KOPT-K1 (cell line): ENCODE results near the gene DOP1A.

Experiments used
- H3K27ac ChIP-seq: fragments of 200-600 bp; sonication (generic); 2 replicates; pipeline ENCODE4 v1.5.1; 2016; ENCODE audit warnings: antibody characterized with exemption, mild to moderate bottlenecking, low read depth, low read length; ENCODE audit not compliant: poor library complexity, severe bottlenecking
- H3K36me3 ChIP-seq: fragments of 200-600 bp; sonication (generic); 2 replicates; pipeline ENCODE4 v1.5.1; 2017; ENCODE audit warnings: antibody characterized with exemption, mild to moderate bottlenecking, low read length, moderate library complexity; ENCODE audit not compliant: insufficient read depth
- H3K9me3 ChIP-seq: fragments of 200-600 bp; sonication (generic); 2 replicates; pipeline ENCODE4 v1.5.1; 2017; ENCODE audit warnings: antibody characterized with exemption, low read length, mild to moderate bottlenecking; ENCODE audit not compliant: insufficient read depth, poor library complexity, severe bottlenecking

Gene DOP1A, protein sequence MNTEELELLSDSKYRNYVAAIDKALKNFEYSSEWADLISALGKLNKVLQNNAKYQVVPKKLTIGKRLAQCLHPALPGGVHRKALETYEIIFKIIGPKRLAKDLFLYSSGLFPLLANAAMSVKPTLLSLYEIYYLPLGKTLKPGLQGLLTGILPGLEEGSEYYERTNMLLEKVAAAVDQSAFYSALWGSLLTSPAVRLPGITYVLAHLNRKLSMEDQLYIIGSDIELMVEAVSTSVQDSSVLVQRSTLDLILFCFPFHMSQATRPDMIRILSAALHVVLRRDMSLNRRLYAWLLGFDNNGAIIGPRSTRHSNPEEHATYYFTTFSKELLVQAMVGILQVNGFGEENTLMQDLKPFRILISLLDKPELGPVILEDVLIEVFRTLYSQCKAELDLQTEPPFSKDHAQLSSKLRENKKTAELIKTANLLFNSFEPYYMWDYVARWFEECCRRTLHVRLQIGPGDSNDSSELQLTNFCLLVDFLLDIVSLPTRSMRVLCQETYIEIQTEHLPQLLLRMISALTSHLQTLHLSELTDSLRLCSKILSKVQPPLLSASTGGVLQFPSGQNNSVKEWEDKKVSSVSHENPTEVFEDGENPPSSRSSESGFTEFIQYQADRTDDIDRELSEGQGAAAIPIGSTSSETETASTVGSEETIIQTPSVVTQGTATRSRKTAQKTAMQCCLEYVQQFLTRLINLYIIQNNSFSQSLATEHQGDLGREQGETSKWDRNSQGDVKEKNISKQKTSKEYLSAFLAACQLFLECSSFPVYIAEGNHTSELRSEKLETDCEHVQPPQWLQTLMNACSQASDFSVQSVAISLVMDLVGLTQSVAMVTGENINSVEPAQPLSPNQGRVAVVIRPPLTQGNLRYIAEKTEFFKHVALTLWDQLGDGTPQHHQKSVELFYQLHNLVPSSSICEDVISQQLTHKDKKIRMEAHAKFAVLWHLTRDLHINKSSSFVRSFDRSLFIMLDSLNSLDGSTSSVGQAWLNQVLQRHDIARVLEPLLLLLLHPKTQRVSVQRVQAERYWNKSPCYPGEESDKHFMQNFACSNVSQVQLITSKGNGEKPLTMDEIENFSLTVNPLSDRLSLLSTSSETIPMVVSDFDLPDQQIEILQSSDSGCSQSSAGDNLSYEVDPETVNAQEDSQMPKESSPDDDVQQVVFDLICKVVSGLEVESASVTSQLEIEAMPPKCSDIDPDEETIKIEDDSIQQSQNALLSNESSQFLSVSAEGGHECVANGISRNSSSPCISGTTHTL (N-terminal part only)

DNA sequence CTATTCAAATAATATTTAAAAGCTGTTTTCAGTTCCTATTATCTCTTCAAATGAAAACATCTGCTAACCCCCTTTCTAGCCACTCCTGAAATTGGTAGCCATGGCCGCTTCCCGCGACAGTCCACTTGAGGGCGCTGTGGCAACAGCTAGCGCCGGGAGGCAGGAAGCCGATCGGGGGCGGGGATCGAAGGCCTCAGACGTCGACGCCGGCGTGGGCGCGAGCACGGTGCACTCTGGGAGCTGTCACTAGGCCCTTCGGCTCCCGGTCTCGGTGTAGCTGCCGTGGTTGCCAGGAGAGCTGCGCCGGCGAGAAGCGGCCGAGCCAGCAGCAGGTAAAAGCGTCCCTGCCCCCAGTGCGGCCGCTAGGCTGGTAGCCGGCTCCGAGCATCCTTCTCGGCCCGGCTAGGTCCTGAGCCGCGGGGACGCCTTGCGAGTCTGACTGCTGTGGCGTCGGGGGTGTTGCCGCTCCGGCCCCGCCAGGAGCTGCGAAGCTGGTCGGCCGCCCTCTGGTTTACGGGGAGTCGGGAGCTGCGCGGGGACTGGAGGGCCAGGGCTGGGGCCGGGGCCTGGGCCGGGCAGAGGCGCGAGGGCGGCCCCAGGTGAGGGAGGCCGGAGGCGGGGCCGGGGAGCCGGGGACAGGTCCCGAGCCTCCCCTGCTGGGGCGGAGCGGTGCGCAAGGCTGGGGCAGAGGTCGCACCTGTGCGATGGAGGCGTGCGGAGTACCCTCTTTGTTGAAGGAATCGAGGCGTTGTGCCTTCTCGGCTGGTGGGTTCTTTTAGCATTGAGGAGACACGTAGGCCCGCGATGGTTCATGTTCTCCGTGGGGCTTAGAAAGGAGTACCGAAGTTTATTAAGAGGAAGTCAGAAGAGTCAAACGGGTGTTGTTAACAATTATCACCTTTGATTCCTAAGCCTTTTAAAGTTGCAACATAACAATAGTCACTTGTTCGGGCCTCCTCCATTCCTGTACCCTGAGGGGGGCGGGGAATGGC, at the start of gene DOP1A:
DOP1A (plus strand) TSS at position 224 of the 992 bp plus-strand sequence. CDS start 29,307 bp downstream, outside the sequence.
- no peaks in the 10 kb centered on the region for H3K36me3 ChIP-seq
- no peaks in the 10 kb centered on the region for H3K9me3 ChIP-seq
- H3K27ac ChIP-seq, result peak within 1 kb of the TSS; percentile 64

DNA sequence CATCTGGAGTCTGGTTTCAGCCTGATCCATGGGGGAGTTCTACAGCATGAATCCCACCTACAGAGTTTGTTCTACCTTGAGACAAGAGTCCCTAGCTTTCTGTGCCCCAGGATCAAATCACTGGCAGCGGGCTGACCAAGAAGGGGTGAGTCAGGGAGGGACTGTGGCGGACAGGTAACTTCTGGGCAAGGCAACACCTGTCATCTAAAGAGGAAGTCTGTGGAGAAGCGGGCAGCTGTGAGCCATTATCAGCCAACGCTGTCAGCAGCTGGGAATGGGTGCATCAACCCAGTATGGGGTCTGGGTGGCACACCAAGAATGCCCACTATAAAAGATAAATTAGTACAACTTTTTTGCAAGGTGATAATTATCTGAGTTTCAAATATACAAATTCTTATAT, 47.7 kb upstream of the DOP1A start:
- Histone ChIP-seq H3K9me3 (peaks cover 4% of the 10 kb centered on the region), H3K36me3 (peaks cover 29% of the 10 kb centered on the region; the same call in 1 of the 2 replicates), H3K27ac (no peak overlapping the region)

DNA sequence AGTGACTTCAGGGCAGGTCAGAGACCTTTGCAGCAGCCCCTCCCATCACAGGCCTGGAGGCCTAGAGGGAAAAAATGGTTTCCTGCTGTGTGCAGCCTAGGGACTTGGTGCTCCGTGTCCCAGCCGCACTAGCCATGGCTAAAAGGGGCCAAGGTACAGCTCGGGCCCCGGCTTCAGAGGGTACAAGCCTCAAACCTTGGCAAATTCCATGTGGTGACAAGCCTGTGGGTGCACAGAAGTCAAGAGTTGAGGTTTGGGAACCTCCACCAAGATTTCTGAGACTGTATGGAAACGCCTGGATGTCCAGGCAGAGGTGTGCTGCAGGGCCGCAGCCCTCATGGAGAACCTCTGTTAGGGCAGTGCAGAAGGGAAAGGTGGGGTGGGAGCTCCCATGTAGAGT, 35.8 kb upstream of the DOP1A start:
- Histone ChIP-seq H3K27ac (no peak overlapping the region), H3K36me3 (peaks cover 27% of the 10 kb centered on the region), H3K9me3 (peaks cover 38% of the 10 kb centered on the region)

DNA sequence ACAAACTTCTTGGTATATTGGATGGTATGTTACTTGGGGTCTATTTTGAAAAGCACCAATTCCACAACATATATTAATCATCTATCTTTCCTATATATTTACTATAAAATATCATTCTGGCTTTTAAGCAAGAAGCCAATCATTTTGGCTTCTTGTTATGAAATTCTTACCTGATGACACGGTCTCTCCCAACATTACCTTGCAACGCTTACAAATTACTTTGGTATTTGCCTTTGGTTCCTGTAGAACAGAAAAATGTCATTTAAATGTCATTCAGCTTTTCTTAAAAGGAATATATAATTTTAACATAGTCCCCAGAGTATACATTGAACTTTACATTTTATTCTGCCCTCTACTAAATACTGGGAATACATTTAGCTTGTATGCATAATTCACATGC, 29.2 kb upstream of the DOP1A start:
- Histone ChIP-seq H3K27ac (no peak overlapping the region), H3K36me3 (peaks cover 4% of the 10 kb centered on the region; the same call in 1 of the 2 replicates), H3K9me3 (peaks cover 11% of the 10 kb centered on the region)

DNA sequence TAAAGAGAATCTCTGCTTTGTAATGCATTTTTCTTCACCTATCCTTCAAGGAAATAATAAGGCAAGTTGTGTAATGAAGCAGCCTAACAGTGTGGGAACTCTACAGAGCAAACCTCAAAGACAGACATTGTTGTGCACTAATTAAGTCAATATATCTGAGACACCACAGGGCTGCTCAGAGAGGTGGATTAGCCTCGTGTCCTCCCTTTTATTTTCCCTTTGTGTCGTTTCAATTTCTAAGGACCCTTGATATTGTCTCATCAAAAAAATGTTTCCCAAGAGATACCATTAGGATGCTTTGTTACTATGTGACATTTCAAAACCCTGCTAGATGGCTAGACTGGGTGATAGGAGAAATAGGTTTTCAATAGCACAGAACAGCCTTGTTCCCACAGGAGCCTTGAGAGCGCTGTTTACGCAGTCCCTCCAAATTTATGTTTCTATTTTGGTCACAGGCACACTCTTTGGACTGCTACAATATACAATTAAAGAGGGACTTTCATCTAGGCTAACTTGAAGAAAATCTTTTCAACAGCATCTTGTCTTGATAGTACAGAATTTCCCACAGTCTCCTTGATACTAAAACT, 24.9 kb upstream of the DOP1A start:
- Histone ChIP-seq H3K36me3 (no peaks in the 10 kb centered on the region), H3K9me3 (no peaks in the 10 kb centered on the region), H3K27ac (no peak overlapping the region)

DNA sequence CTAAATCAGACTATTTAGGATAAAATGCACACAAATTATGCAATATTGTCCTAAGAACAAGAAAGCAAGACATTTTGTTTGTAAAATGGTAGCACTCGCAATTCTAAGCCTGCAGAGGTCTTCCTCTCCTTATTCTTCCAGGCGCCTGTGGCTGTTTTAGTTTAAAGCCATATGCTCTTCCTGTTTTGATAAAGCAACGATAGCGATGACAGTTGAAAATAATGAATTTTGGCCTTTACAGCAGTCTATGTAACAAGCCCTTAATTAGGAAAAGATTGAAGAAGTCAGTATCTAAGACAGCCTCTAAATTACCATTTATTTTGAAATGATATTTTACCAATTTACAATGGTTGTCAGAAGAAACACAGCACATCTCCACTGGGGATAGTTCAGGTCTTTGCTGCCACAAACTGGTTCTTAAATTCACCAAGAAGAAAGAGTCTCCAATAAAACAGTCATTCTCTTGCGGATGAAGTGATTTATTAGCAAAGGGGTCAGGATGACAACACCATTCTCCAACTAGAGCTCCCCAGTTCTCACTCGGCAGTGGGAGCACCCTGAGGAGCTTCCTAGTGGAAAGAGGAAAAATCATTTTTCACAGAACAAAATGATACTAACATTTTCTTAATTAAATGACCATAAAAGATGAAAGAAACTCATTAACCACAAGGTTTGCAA, 23.2 kb upstream of the DOP1A start:
- Histone ChIP-seq H3K27ac (no peak overlapping the region), H3K9me3 (no peaks in the 10 kb centered on the region), H3K36me3 (no peaks in the 10 kb centered on the region)

DNA sequence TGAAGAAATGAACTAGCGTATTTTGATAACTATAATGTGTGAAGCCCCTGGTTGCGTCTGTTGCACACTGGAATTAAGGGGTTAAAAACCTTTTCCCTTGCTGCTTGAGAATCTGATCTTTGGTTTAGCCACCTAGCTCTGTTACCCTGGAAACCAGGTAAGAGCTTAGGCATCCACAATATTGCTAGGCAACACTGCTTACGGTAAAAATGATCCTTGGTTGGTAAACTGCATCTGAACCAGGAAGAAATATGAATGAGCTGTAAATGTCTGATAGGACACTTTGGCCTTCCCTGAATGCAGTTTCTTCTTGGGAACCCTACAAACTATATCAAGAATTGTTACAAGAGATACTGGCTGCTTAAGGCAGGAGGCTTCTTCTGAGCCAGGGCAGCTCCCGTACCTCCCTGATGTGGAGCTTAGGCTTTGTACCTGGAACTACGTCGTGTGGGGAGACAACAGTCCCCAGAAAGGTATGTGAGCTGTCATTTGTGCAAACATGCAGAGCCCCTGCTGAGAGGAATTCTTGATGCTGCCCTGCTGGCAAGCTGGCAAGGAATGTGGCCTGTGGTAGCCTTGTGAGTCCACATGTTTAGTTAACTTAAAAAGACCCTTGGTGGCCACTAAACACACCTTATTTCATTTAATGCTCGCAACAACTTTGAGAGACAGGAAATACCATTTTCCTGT, 20.3 kb upstream of the DOP1A start:
- H3K27ac ChIP-seq, result no peak overlapping the region
- no peaks in the 10 kb centered on the region for H3K9me3 ChIP-seq
- H3K36me3 ChIP-seq, result 0 out of 2 replicates have a peak, but pooled peaks cover 10% of the 10 kb centered on the region

DNA sequence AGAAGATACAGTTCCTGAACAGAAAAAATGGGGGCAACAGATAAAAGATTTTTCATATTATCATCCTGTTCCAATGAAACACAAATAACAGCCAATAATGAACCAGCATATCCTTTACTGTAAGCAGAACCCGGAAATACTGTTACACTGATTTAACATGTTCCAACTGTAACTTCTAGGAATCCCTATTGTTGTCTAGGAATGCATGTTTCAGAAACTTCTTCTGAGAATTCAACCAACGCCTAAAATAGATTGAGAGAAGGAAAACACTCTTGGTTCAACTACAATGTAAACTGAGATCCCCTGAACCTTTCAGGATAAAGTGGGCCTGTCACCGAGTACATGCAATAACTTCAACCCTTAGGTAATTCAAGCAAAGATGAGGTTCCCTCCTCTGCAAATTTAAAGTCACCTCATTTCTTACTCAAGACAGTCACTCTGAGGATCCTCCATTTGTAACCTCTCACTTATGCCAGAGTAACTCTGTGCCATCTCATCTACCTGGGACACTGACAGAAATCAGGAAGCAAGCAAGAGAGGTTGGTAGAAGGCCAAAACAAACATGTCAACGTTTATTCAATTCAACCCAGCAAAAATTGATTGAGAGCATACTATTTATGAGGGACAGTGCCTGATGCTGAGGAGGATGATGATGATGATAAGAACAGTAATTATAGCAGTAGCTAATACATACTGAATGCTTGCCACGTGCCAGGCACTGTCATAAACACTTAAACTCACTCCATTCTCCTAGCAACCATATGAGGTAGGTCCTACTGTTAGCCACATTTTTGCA, 15.9 kb upstream of the DOP1A start:
- no peaks in the 10 kb centered on the region for H3K9me3 ChIP-seq
- H3K36me3 ChIP-seq, result peaks cover 34% of the 10 kb centered on the region
- H3K27ac ChIP-seq, result no peak overlapping the region

DNA sequence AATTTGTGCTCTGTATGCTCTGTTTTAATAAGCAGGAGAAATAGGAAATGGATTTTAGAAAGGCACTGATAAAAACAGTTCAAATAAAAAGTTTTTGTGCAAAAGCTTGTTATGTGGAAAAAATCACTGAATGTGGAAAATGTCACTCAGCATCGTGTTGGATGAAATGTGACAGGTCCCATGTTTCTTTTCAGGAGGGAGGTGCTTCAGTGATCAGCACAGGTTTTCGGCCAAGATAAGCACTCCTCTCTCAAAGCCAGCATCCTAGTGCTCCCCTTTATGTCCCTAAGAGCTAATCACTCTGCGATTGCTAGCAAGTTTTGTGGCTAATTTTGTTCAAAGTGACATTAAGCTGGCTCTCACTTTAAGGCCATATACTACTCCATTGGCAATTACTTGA, 13.8 kb upstream of the DOP1A start:
- Histone ChIP-seq H3K36me3 (peaks cover 48% of the 10 kb centered on the region), H3K27ac (no peak overlapping the region), H3K9me3 (no peaks in the 10 kb centered on the region)

DNA sequence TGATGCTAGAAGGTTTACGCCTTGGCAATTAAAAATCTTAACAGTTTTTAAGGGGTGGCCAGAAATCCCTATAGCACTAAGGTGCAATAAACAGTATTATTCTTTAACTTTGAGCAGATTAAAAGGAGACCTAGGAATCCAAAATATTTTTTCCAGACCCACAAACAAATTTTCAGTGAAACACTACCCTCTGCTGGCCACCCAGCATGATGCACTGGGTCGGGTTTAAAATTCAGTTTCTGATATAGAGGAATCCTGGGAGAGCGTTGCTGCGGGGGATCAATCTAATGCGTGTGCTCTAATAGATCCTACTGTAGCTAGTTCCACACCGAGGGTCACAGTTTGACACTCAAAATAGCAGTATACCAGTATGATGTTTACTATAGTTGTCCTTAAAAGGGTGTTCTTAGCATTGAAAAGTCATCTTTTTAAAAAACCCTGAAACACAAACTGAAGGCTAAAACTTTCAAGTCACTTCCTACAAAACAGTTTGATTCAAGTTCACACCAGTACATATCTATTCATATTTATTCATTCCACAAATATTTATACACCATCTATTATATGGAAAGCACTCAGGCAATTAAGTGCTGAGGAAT, 12.0 kb upstream of the DOP1A start:
- peaks cover 53% of the 10 kb centered on the region for H3K36me3 ChIP-seq
- no peak overlapping the region for H3K27ac ChIP-seq

DNA sequence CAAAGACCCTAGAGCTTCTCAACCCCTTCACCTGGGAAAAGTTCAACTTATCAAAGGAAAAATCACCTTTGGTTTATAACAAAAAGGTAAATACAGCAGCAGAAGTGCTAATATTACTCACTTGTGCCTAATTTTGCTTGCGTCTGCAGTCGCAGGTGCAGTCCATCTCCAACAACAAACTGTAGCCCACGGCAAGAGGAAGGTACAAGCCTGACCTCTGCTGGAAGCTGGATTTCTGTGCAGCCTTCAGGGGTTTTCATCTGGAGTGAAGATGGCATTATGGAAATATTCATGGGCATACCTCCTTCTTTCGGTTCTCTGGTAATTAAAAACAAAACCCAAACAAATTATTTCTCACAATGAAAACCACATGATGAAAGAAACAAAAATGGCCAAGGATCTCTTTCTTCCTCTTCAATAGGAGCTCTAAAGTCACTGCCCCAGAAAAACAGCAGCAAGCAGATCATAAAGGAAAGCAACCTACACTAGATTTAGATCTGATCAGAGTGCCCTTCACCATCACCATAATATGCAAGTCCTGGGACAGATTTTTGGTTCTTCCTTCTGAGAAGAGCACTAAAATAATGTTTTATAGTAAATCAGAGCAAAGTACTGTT, 9.7 kb upstream of the DOP1A start:
- Histone ChIP-seq H3K36me3 (peaks cover 38% of the 10 kb centered on the region), H3K27ac (no peak overlapping the region), H3K9me3 (no peaks in the 10 kb centered on the region)

More for the DNA sequence above, 12.0 kb upstream of the DOP1A start:
- H3K9me3 ChIP-seq, result no peaks in the 10 kb centered on the region
